HL-60 (cell line): Measurements from ENCODE around the gene LPCAT2.

ENCODE experiments used
- DNase-seq, 2 experiments: peaks; one replicate each; pipeline ENCODE4 v3.0.0-alpha.2; 2010 to 2020; ENCODE audit warnings: low read depth in 1 of 2, low spot score in 1 of 2
- H3K27ac ChIP-seq: fragments of 250-450 bp; sonication (Bioruptor Pico); replicated peaks from 2 replicates; pipeline ENCODE4 v1.5.1; 2020; ENCODE audit warnings: mild to moderate bottlenecking, moderate library complexity
- H3K27me3 ChIP-seq: fragments of 250-450 bp; sonication (Bioruptor Pico); 2 replicates; pipeline ENCODE4 v1.5.1; 2021; ENCODE audit warnings: mild to moderate bottlenecking, moderate library complexity; ENCODE audit not compliant: insufficient read depth, poor library complexity, severe bottlenecking
- H3K4me3 ChIP-seq: replicated peaks from 2 replicates; pipeline ENCODE4 v1.5.1; 2011; ENCODE audit warnings: mild to moderate bottlenecking, control low read depth, low read length; ENCODE audit not compliant: insufficient read depth
- GABPA ChIP-seq: IDR thresholded peaks from 2 replicates; pipeline ENCODE4 v1.6.1; 2012; ENCODE audit warnings: low read depth
- POLR2AphosphoS5 ChIP-seq: IDR thresholded peaks from 2 replicates; pipeline ENCODE4 v1.6.1; 2012; ENCODE audit warnings: low read depth
- SPI1 ChIP-seq: IDR thresholded peaks from 2 replicates; pipeline ENCODE4 v1.6.1; 2012; ENCODE audit warnings: low read depth, mild to moderate bottlenecking, borderline replicate concordance
- TF ChIP-seq, protein P1 (sequence below): IDR thresholded peaks from 2 replicates; pipeline ENCODE4 v1.6.1; 2012; ENCODE audit warnings: low read depth; ENCODE audit not compliant: insufficient replicate concordance
- TF ChIP-seq, protein P2 (sequence below): IDR thresholded peaks from one replicate; pipeline ENCODE4 v1.5.1; 2011; ENCODE audit warnings: low read length, control low read depth, inconsistent platforms; ENCODE audit not compliant: insufficient read depth

LPCAT2 gene

GRCh38 chr16:55501549-55502322 is 7.1 kb upstream of the LPCAT2 start:
- Histone ChIP-seq H3K27ac (no peak overlapping the region), H3K27me3 (no peaks in the 10 kb centered on the region), H3K4me3 (no peak overlapping the region)
- TF ChIP-seq GABPA (no peak), SPI1 (no peak), POLR2AphosphoS5 (no peak)
- TF ChIP-seq, protein P1, sequence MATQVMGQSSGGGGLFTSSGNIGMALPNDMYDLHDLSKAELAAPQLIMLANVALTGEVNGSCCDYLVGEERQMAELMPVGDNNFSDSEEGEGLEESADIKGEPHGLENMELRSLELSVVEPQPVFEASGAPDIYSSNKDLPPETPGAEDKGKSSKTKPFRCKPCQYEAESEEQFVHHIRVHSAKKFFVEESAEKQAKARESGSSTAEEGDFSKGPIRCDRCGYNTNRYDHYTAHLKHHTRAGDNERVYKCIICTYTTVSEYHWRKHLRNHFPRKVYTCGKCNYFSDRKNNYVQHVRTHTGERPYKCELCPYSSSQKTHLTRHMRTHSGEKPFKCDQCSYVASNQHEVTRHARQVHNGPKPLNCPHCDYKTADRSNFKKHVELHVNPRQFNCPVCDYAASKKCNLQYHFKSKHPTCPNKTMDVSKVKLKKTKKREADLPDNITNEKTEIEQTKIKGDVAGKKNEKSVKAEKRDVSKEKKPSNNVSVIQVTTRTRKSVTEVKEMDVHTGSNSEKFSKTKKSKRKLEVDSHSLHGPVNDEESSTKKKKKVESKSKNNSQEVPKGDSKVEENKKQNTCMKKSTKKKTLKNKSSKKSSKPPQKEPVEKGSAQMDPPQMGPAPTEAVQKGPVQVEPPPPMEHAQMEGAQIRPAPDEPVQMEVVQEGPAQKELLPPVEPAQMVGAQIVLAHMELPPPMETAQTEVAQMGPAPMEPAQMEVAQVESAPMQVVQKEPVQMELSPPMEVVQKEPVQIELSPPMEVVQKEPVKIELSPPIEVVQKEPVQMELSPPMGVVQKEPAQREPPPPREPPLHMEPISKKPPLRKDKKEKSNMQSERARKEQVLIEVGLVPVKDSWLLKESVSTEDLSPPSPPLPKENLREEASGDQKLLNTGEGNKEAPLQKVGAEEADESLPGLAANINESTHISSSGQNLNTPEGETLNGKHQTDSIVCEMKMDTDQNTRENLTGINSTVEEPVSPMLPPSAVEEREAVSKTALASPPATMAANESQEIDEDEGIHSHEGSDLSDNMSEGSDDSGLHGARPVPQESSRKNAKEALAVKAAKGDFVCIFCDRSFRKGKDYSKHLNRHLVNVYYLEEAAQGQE = no peak
- TF ChIP-seq, protein P2, sequence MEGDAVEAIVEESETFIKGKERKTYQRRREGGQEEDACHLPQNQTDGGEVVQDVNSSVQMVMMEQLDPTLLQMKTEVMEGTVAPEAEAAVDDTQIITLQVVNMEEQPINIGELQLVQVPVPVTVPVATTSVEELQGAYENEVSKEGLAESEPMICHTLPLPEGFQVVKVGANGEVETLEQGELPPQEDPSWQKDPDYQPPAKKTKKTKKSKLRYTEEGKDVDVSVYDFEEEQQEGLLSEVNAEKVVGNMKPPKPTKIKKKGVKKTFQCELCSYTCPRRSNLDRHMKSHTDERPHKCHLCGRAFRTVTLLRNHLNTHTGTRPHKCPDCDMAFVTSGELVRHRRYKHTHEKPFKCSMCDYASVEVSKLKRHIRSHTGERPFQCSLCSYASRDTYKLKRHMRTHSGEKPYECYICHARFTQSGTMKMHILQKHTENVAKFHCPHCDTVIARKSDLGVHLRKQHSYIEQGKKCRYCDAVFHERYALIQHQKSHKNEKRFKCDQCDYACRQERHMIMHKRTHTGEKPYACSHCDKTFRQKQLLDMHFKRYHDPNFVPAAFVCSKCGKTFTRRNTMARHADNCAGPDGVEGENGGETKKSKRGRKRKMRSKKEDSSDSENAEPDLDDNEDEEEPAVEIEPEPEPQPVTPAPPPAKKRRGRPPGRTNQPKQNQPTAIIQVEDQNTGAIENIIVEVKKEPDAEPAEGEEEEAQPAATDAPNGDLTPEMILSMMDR = no peak
- DNase-seq = no peak

DNA sequence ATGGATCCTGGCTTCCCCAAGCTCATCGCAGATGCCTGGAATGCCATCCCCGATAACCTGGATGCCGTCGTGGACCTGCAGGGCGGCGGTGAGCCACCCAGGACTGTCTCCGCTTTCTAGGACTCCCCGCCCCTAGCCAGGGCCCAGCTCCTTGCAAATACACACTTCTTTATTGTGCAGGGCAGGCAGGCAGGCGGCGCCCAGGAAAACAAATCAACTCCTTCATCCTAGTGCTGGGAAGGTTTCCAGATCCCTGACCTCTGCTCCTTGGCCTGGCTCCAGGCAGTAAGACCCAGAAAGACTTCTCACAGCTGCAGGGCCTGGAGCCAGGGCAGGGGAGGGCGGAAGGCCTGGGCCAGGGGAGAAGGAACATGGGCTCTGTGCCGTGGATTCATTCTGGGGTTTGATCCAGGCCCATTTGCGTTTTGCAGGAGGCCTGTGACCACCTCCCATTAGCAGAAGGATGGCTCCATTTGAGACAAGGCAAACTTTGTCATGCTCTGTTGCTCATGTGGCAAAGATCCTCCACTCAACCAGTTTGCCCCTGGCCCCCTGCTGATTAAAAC is 6.0 kb upstream of the LPCAT2 start:
- DNase-seq = no peak
- H3K4me3 ChIP-seq = no peak overlapping the region
- no peak overlapping the region for H3K27ac ChIP-seq
- no peak for TF ChIP-seq GABPA
- no peak for TF ChIP-seq POLR2AphosphoS5
- TF ChIP-seq, protein P2 = no peak
- TF ChIP-seq, protein P1 = no peak
- TF ChIP-seq SPI1 = no peak
- no peaks in the 10 kb centered on the region for H3K27me3 ChIP-seq

GRCh38 chr16:55503726-55504550 is 4.9 kb upstream of the LPCAT2 start:
- DNase-seq = no peak
- no peak for TF ChIP-seq POLR2AphosphoS5
- Histone ChIP-seq H3K27me3 (no peaks in the 10 kb centered on the region), H3K27ac (no peak overlapping the region), H3K4me3 (no peak overlapping the region)

DNA sequence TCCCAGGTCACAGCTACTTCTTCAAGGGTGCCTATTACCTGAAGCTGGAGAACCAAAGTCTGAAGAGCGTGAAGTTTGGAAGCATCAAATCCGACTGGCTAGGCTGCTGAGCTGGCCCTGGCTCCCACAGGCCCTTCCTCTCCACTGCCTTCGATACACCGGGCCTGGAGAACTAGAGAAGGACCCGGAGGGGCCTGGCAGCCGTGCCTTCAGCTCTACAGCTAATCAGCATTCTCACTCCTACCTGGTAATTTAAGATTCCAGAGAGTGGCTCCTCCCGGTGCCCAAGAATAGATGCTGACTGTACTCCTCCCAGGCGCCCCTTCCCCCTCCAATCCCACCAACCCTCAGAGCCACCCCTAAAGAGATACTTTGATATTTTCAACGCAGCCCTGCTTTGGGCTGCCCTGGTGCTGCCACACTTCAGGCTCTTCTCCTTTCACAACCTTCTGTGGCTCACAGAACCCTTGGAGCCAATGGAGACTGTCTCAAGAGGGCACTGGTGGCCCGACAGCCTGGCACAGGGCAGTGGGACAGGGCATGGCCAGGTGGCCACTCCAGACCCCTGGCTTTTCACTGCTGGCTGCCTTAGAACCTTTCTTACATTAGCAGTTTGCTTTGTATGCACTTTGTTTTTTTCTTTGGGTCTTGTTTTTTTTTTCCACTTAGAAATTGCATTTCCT is 3.4 kb upstream of the LPCAT2 start:
- TF ChIP-seq, protein P1 = no peak
- TF ChIP-seq POLR2AphosphoS5 (no peak), GABPA (no peak), SPI1 (no peak)
- TF ChIP-seq, protein P2 = no peak
- Histone ChIP-seq H3K27me3 (no peaks in the 10 kb centered on the region), H3K4me3 (no peak overlapping the region), H3K27ac (no peak overlapping the region)
- no peak for DNase-seq
